Amniotic stem cell (primary cell): Measurements from ENCODE around the gene NRXN3.

Experiments
- DNase-seq: peaks from one replicate; lab custom pipeline; 2025; lab: John Stamatoyannopoulos, UW

NRXN3 gene

GRCh38 chr14:78173346-78174035 is 3.3 kb downstream of the NRXN3 start:
- no peak for DNase-seq

DNA sequence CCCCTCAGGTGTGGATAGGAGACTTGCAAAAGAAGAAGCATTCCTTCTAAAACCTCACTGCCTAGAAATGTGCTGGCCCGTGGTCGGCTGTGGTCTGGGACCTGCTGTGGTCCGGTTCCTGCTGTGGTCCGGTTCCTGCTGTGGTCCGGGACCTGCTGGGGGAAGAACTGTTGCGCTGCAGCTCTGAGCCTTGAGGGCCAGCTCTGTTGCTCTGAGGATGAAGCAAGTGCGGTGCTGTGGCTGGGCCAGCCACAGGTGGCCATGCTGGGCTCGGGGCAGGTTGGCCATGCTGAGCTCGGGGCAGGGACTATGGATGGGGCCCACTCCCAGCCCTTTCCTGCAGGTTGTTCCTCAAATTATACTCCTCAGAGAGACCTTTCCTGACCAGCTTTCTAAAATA is 5.2 kb downstream of the NRXN3 start:
- DNase-seq = no peak

- no peak for DNase-seq
These were observed 7.9 kb downstream of the NRXN3 start for GRCh38 chr14:78178071-78178470.

GRCh38 chr14:78178971-78179370 is 8.8 kb downstream of the NRXN3 start:
- DNase-seq = no peak

GRCh38 chr14:78181270-78181669 is 11.1 kb downstream of the NRXN3 start:
- DNase-seq = no peak

DNA sequence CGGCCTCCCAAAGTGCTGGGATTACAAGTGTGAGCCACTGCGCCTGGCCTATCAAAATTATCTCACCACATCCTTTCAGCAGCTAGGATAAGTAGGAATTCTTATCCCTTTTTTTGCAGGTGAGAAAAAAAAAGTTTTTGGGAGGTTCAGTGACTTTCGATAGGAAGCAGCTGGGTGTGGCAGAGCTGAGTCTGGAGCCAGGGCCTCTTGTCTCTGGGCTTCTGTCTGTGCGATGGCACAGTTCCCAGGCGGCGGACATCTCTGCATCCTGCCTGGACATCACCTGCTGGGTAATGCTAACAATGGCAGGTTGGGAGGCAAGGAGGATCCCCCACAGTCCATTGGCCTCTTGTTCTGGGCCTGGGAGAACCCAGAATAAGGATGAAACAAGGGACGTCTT is 12.5 kb downstream of the NRXN3 start:
- DNase-seq = no peak

GRCh38 chr14:78184157-78184556 is 14.0 kb downstream of the NRXN3 start:
- no peak for DNase-seq

- DNase-seq = no peak
These were observed 16.1 kb downstream of the NRXN3 start for GRCh38 chr14:78186277-78186676.

- no peak for DNase-seq
These were observed 18.7 kb downstream of the NRXN3 start for GRCh38 chr14:78188882-78189281.

- DNase-seq = no peak
These were observed 25.3 kb downstream of the NRXN3 start for GRCh38 chr14:78195431-78195830.

DNA sequence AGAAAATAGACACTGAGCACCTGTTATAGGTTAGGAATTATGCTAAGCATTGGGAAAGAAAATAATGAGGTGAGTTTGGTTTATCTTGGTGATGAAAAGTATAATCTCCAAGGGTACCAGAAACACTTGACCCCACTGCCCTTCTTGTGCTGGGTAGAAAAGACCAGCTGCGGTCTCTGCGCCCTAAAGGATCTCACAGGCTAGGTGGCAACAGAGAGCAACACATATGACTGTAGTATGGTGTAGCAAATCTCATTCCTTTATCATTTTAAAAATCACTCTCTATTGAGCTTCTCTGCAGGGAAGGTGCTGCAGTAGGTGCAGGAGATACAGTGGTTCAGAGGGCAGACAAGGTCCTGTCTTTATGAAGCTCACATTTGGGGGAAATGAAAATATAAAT is 26.1 kb downstream of the NRXN3 start:
- no peak for DNase-seq

DNA sequence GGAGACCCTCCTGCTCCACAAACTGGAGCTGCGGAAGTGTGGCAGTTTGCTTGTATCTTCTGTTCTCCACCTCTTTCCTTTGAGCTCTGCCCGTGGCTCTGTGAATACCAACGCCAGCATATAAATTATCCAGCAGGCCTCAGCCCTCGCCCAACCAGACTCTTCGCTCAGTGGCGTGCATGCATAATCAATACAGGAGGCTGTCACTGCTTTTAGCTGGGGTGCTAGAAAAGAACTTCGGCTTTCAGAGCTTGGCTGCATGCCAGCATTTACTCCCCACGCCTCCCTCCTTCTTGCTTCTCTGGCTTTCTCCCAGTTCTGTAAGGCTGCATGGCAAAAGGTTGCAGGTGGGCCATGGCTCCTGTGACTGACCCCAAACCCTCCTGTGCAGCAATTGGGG is 26.9 kb downstream of the NRXN3 start:
- DNase-seq = no peak

GRCh38 chr14:78202163-78202562 is 32.0 kb downstream of the NRXN3 start:
- no peak for DNase-seq

DNA sequence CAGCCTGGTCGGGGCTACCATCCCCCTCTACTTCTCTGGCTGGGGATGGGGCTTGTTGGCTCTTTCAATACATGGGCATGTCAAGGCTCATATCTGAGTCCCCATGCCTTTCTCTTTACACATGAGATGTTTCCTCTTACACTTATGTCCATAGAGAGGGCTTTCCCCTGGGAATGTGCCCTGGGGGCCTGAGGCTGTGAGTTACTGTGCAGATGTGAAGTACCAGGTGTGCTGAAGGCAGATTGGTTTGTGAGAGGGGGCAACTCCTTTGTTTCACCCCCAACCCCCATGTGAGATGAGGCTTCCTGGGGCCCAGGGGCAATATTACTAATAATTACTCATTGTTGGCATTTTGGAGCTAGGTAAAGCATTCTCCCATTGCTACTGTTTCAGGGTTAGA is 32.8 kb downstream of the NRXN3 start:
- DNase-seq = no peak

- no peak for DNase-seq
These were observed 37.2 kb downstream of the NRXN3 start for GRCh38 chr14:78207414-78207813.

- DNase-seq = no peak
These were observed 50.1 kb downstream of the NRXN3 start for GRCh38 chr14:78220273-78220672.

- no peak for DNase-seq
These were observed 52.6 kb downstream of the NRXN3 start for GRCh38 chr14:78222746-78223145.

- no peak for DNase-seq
These were observed 57.3 kb downstream of the NRXN3 start for GRCh38 chr14:78227248-78228077.

- no peak for DNase-seq
These were observed 58.6 kb downstream of the NRXN3 start for GRCh38 chr14:78228702-78229327.

- no peak for DNase-seq
These were observed 62.2 kb downstream of the NRXN3 start for GRCh38 chr14:78232231-78233000.

GRCh38 chr14:78238141-78238540 is 68.0 kb downstream of the NRXN3 start:
- DNase-seq = no peak

DNA sequence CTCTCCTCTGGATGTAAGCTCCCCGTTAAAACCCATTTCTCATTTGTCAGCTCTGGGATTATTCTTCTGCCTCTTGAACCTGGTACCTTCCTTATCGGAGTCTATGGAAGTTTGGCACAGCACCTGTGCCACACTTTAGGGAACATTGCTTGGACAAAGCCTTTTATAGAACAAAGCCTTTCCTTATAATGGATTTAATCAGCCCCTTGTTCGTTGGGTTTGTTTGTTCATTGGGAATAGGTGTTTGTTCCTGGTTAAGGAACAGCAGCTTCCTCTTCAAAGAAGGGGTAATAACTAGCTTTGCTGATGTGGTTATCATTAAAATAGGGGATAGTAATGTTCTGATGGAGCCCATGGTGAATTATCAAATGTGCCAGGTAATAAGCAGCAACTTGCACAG is 70.4 kb downstream of the NRXN3 start:
- DNase-seq = no peak
